ENCODE measurements around the gene MYO1B.
A peak's percentile ranks its signal among the peaks of the same experiment; 100 is the strongest.

DNA sequence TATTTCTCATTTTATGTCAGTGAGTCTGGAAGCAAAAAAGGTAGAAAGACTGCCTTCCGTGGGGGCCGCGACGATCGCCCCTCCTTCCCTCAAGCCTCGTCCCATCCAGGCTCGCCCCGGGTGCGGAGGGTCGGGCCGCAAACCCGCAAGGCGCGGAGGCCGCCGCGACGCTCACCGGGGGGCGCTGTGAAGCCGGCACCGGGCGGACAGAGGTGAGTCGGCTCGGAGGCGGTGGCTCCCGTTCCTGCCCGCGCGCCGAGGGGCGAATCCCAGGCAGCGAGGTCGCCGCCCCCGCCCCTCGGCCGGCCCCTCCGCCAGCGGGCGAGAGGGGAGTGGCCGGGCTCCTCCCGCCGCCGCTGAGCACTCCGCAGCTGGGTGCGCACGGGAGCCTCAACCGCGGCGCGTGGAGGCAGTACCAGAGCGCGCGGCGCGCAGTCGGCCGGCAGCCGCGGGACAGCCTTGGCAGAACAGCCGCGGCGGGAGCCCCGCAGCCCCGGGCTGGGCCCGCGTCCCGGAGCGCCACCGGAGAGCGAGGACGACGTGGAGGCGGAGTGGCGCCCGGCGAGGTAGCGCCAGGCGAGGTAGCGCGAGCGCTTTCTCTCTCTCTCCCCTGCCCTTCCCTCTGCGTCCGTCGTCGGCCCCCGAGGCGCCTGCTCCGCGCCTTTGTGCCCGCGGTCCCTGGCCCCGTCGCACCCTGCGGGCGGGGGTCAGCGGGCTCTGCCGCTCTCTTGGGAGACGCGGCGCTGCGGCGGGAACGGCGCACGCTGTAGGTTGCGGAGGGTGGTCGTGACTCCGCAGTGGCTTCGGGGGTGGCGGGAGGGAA, at the start of gene MYO1B:
- TF ChIP-seq, protein P1, sequence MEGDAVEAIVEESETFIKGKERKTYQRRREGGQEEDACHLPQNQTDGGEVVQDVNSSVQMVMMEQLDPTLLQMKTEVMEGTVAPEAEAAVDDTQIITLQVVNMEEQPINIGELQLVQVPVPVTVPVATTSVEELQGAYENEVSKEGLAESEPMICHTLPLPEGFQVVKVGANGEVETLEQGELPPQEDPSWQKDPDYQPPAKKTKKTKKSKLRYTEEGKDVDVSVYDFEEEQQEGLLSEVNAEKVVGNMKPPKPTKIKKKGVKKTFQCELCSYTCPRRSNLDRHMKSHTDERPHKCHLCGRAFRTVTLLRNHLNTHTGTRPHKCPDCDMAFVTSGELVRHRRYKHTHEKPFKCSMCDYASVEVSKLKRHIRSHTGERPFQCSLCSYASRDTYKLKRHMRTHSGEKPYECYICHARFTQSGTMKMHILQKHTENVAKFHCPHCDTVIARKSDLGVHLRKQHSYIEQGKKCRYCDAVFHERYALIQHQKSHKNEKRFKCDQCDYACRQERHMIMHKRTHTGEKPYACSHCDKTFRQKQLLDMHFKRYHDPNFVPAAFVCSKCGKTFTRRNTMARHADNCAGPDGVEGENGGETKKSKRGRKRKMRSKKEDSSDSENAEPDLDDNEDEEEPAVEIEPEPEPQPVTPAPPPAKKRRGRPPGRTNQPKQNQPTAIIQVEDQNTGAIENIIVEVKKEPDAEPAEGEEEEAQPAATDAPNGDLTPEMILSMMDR (IDR thresholded peaks at IDR 0.05; ENCODE audit: poor library complexity, severe bottlenecking), result peak; percentile 79
- TF ChIP-seq EZH2 (IDR thresholded peaks at IDR 0.05; ENCODE audit: borderline replicate concordance, insufficient read depth, low read length, poor library complexity, severe bottlenecking), result no peak
